AG04449 (cell line): ENCODE data around the gene KCNAB1.
"Not testable (repeated sequence)": the region's sequence is repeated elsewhere in the genome, so short reads cannot be mapped to it uniquely, and the experiment has no call there.

ENCODE experiments used
- CTCF ChIA-PET: fragments of 350-600 bp; formaldehyde crosslinking; extraction: SDS; loops from one replicate; lab custom pipeline; 2021; ENCODE audit warnings: antibody characterized with exemption; lab: Yijun Ruan, JAX
- POLR2A ChIA-PET: fragments of 400-600, 350-600 bp; formaldehyde crosslinking; extraction: SDS; loops from one replicate; lab custom pipeline; 2020; ENCODE audit warnings: antibody characterized with exemption, inconsistent platforms; lab: Yijun Ruan, JAX
- DNase-seq: peaks from one replicate; pipeline ENCODE4 v3.0.0-alpha.2; 2010; ENCODE audit warnings: low read depth, low spot score
- H3K4me3 ChIP-seq: 2 replicates; pipeline ENCODE4 v1.5.1; 2011; ENCODE audit warnings: low read depth, mild to moderate bottlenecking, control low read depth, low read length
- CTCF ChIP-seq: IDR thresholded peaks from one replicate; pipeline ENCODE4 v1.5.1; 2011; ENCODE audit warnings: mild to moderate bottlenecking, moderate library complexity, low read length, control low read depth, inconsistent platforms; ENCODE audit not compliant: insufficient read depth; ENCODE audit errors: missing control alignments

KCNAB1 gene

GRCh38 chr3:156098437-156099035 is 21.8 kb upstream of the KCNAB1 start:
- TF ChIP-seq CTCF, result no peak
- POLR2A ChIA-PET, result no interaction called here
- CTCF ChIA-PET, result interaction anchor here (1.0 kb wide), 1 partner anchor 51 kb away, joined by 3 read pairs; no protein-coding TSS in a partner anchor
- no peak for DNase-seq
- H3K4me3 ChIP-seq, result no peak overlapping the region

- CTCF ChIA-PET, DNase-seq, H3K4me3 ChIP-seq, POLR2A ChIA-PET: not testable (repeated sequence)
Observed at GRCh38 chr3:156099348-156099747, 21.0 kb upstream of the KCNAB1 start.

GRCh38 chr3:156099984-156100383 is 20.4 kb upstream of the KCNAB1 start:
- H3K4me3 ChIP-seq, DNase-seq, CTCF ChIA-PET, POLR2A ChIA-PET: not testable (repeated sequence)

GRCh38 chr3:156102267-156102931 is 18.0 kb upstream of the KCNAB1 start:
- H3K4me3 ChIP-seq, result no peak overlapping the region
- no peak for DNase-seq
- ChIA-PET POLR2A (no interaction called here), CTCF (interaction anchor here (0.9 kb wide), 1 partner anchor 10 kb away, joined by 3 read pairs; no protein-coding TSS in a partner anchor)
- TF ChIP-seq CTCF, result no peak

GRCh38 chr3:156106721-156107373 is 13.5 kb upstream of the KCNAB1 start:
- POLR2A ChIA-PET, result no interaction called here
- CTCF ChIA-PET, result no interaction called here
- no peak for DNase-seq

GRCh38 chr3:156107504-156107903 is 12.9 kb upstream of the KCNAB1 start:
- POLR2A ChIA-PET, result no interaction called here
- TF ChIP-seq CTCF, result no peak
- CTCF ChIA-PET, result no interaction called here
- no peak for DNase-seq
- H3K4me3 ChIP-seq, result no peak overlapping the region

More at GRCh38 chr3:156106721-156107373, 13.5 kb upstream of the KCNAB1 start:
- TF ChIP-seq CTCF, result no peak
- no peak overlapping the region for H3K4me3 ChIP-seq

GRCh38 chr3:156108616-156109015 is 11.8 kb upstream of the KCNAB1 start:
- ChIA-PET POLR2A (no interaction called here), CTCF (no interaction called here)
- TF ChIP-seq CTCF, result no peak
- DNase-seq, result no peak
- no peak overlapping the region for H3K4me3 ChIP-seq
